ENCODE data around the gene EXD3. TPM values are rescaled to one million over a fixed set of nuclear protein-coding genes. Genes with fewer than 3 reads are reported as not detected.

EXD3 gene
- total and polyA plus RNA-seq, 2 donors (not counting 1 experiment from before 2014, with no cell fraction given), result 2.6 to 13.0 TPM

- TF ChIP-seq EZH2 (IDR thresholded peaks at IDR 0.05; ENCODE audit: low read length, missing control alignments) (no peak), CTCF (conservative IDR thresholded peaks at IDR 0.05 in 1 of 2, IDR thresholded peaks at IDR 0.05 in 1 of 2; ENCODE audit: low read depth in 1 of 2, low read length in 2 of 2) (no peak)
- H3K36me3 ChIP-seq (ENCODE audit: control insufficient read depth, insufficient read depth, low read length), result no peaks in the 10 kb centered on the region
- no peak overlapping the region for H3K27ac ChIP-seq (ENCODE audit: insufficient read depth, low read length)
- H4K20me1 ChIP-seq (ENCODE audit: control insufficient read depth, extremely low read depth, insufficient read depth, low read length), result no peaks in the 10 kb centered on the region
- H3K4me3 ChIP-seq (replicated peaks in 1 of 4; ENCODE audit: control extremely low read depth in 1 of 4, insufficient read depth in 1 of 4, low read depth in 3 of 4, low read length in 4 of 4), result no peak overlapping the region
- H3K4me1 ChIP-seq (ENCODE audit: control insufficient read depth, extremely low read depth, insufficient read depth, low read length), result no peaks in the 10 kb centered on the region
- no peaks in the 10 kb centered on the region for H3K27me3 ChIP-seq (ENCODE audit: control insufficient read depth, insufficient read depth, low read length)
- no peaks in the 10 kb centered on the region for H3K79me2 ChIP-seq (ENCODE audit: control insufficient read depth, insufficient read depth, low read length)
- no peaks in the 10 kb centered on the region for H3K9me3 ChIP-seq (ENCODE audit: control insufficient read depth, insufficient read depth, low read depth, low read length)
- DNase-seq (ENCODE audit: low read depth in 2 of 2), result no peak
- H2AFZ ChIP-seq (ENCODE audit: low read length), result no peak overlapping the region
- H3K4me2 ChIP-seq (ENCODE audit: extremely low read depth, insufficient read depth, low read length), result no peak overlapping the region
- H3K9ac ChIP-seq (ENCODE audit: insufficient read depth, low read length), result no peak overlapping the region
These were observed 46.6 kb downstream of the EXD3 start for GRCh38 chr9:137376386-137376785.

- TF ChIP-seq EZH2 (IDR thresholded peaks at IDR 0.05; ENCODE audit: low read length, missing control alignments) (no peak), CTCF (conservative IDR thresholded peaks at IDR 0.05 in 1 of 2, IDR thresholded peaks at IDR 0.05 in 1 of 2; ENCODE audit: low read depth in 1 of 2, low read length in 2 of 2) (no peak)
- DNase-seq (ENCODE audit: low read depth in 2 of 2), result no peak
- H3K4me3 ChIP-seq (replicated peaks in 1 of 4; ENCODE audit: control extremely low read depth in 1 of 4, insufficient read depth in 1 of 4, low read depth in 3 of 4, low read length in 4 of 4), result no peak overlapping the region
- H4K20me1 ChIP-seq (ENCODE audit: control insufficient read depth, extremely low read depth, insufficient read depth, low read length), result no peaks in the 10 kb centered on the region
- H3K27me3 ChIP-seq (ENCODE audit: control insufficient read depth, insufficient read depth, low read length), result no peaks in the 10 kb centered on the region
- H3K4me1 ChIP-seq (ENCODE audit: control insufficient read depth, extremely low read depth, insufficient read depth, low read length), result no peaks in the 10 kb centered on the region
- H3K9me3 ChIP-seq (ENCODE audit: control insufficient read depth, insufficient read depth, low read depth, low read length), result no peaks in the 10 kb centered on the region
- no peak overlapping the region for H3K9ac ChIP-seq (ENCODE audit: insufficient read depth, low read length)
- no peak overlapping the region for H2AFZ ChIP-seq (ENCODE audit: low read length)
- no peak overlapping the region for H3K27ac ChIP-seq (ENCODE audit: insufficient read depth, low read length)
- H3K79me2 ChIP-seq (ENCODE audit: control insufficient read depth, insufficient read depth, low read length), result no peaks in the 10 kb centered on the region
- H3K36me3 ChIP-seq (ENCODE audit: control insufficient read depth, insufficient read depth, low read length), result no peaks in the 10 kb centered on the region
- no peak overlapping the region for H3K4me2 ChIP-seq (ENCODE audit: extremely low read depth, insufficient read depth, low read length)
These were observed 47.5 kb downstream of the EXD3 start for GRCh38 chr9:137375321-137376058.

- Histone ChIP-seq H3K27me3 (ENCODE audit: control insufficient read depth, insufficient read depth, low read length) (no peaks in the 10 kb centered on the region), H3K36me3 (ENCODE audit: control insufficient read depth, insufficient read depth, low read length) (no peaks in the 10 kb centered on the region), H3K9me3 (ENCODE audit: control insufficient read depth, insufficient read depth, low read depth, low read length) (no peaks in the 10 kb centered on the region), H3K4me2 (ENCODE audit: extremely low read depth, insufficient read depth, low read length) (no peak overlapping the region), H3K4me1 (ENCODE audit: control insufficient read depth, extremely low read depth, insufficient read depth, low read length) (no peaks in the 10 kb centered on the region), H4K20me1 (ENCODE audit: control insufficient read depth, extremely low read depth, insufficient read depth, low read length) (no peaks in the 10 kb centered on the region), H3K4me3 (replicated peaks in 1 of 4; ENCODE audit: control extremely low read depth in 1 of 4, insufficient read depth in 1 of 4, low read depth in 3 of 4, low read length in 4 of 4) (no peak overlapping the region), H3K9ac (ENCODE audit: insufficient read depth, low read length) (no peak overlapping the region), H3K27ac (ENCODE audit: insufficient read depth, low read length) (no peak overlapping the region), H3K79me2 (ENCODE audit: control insufficient read depth, insufficient read depth, low read length) (no peaks in the 10 kb centered on the region), H2AFZ (ENCODE audit: low read length) (no peak overlapping the region)
- TF ChIP-seq CTCF (conservative IDR thresholded peaks at IDR 0.05 in 1 of 2, IDR thresholded peaks at IDR 0.05 in 1 of 2; ENCODE audit: low read depth in 1 of 2, low read length in 2 of 2), result no peak
- no peak for TF ChIP-seq EZH2 (IDR thresholded peaks at IDR 0.05; ENCODE audit: low read length, missing control alignments)
- DNase-seq (ENCODE audit: low read depth in 2 of 2), result no peak
These were observed 48.7 kb downstream of the EXD3 start for GRCh38 chr9:137374131-137374845.
